GM23248 (cell line): ENCODE results near the gene DTNB. TPM values are rescaled to one million over a fixed set of nuclear protein-coding genes. Genes with fewer than 3 reads are reported as not detected.
A peak's percentile ranks its signal among the peaks of the same experiment; 100 is the strongest.

Experiments
- DNase-seq: peaks from one replicate; pipeline ENCODE4 v3.0.0-alpha.2; 2015
- H2AFZ ChIP-seq: fragments of 200-600 bp; sonication (generic); 2 replicates; pipeline ENCODE4 v1.6.1; 2016; ENCODE audit warnings: antibody characterized with exemption
- H3F3A ChIP-seq: fragments of 200-600 bp; sonication (generic); 2 replicates; pipeline ENCODE4 v1.6.1; 2016; ENCODE audit warnings: mild to moderate bottlenecking, antibody characterized with exemption, mixed run types; ENCODE audit not compliant: insufficient read depth
- H3K27ac ChIP-seq: fragments of 200-600 bp; sonication (generic); 2 replicates; pipeline ENCODE4 v1.5.1; 2016; ENCODE audit warnings: mild to moderate bottlenecking
- H3K27me3 ChIP-seq: fragments of 200-600 bp; sonication (generic); replicated peaks from 2 replicates; pipeline ENCODE4 v1.6.1; 2016; ENCODE audit warnings: mild to moderate bottlenecking; ENCODE audit not compliant: insufficient read depth
- H3K36me3 ChIP-seq: fragments of 200-600 bp; sonication (generic); 2 replicates; pipeline ENCODE4 v1.6.1; 2016; ENCODE audit warnings: low read depth, mild to moderate bottlenecking
- H3K4me1 ChIP-seq: fragments of 200-600 bp; sonication (generic); 2 replicates; pipeline ENCODE4 v1.6.1; 2016; ENCODE audit warnings: mild to moderate bottlenecking; ENCODE audit not compliant: insufficient read depth
- H3K4me2 ChIP-seq: fragments of 200-600 bp; sonication (generic); one replicate; pipeline ENCODE4 v1.6.1; 2016; ENCODE audit warnings: mild to moderate bottlenecking; ENCODE audit not compliant: unreplicated experiment
- H3K4me3 ChIP-seq: fragments of 200-600 bp; sonication (generic); 2 replicates; pipeline ENCODE4 v1.5.1; 2016; ENCODE audit warnings: mild to moderate bottlenecking
- H3K79me2 ChIP-seq: fragments of 200-600 bp; sonication (generic); 2 replicates; pipeline ENCODE4 v1.6.1; 2016; ENCODE audit warnings: mild to moderate bottlenecking; ENCODE audit not compliant: insufficient read depth
- H3K9ac ChIP-seq: fragments of 200-600 bp; sonication (generic); 2 replicates; pipeline ENCODE4 v1.6.1; 2016; ENCODE audit warnings: mild to moderate bottlenecking
- H3K9me2 ChIP-seq: fragments of 200-600 bp; sonication (generic); 2 replicates; pipeline ENCODE4 v1.6.1; 2016; ENCODE audit warnings: mixed run types, mild to moderate bottlenecking, moderate library complexity; ENCODE audit not compliant: insufficient read depth
- H3K9me3 ChIP-seq: fragments of 200-600 bp; sonication (generic); one replicate; pipeline ENCODE4 v1.6.1; 2017; ENCODE audit warnings: low read depth
- H4K20me1 ChIP-seq: fragments of 200-600 bp; sonication (generic); 2 replicates; pipeline ENCODE4 v1.6.0; 2016; ENCODE audit not compliant: insufficient read depth
- EZH2 ChIP-seq: fragments of 200-600 bp; sonication (generic); IDR thresholded peaks from 2 replicates; pipeline ENCODE4 v1.6.1; 2018; ENCODE audit warnings: antibody characterized with exemption, mild to moderate bottlenecking; ENCODE audit not compliant: insufficient read depth, poor library complexity, severe bottlenecking
- EZH2phosphoT487 ChIP-seq: fragments of 200-600 bp; sonication (generic); IDR thresholded peaks from 2 replicates; pipeline ENCODE4 v1.6.1; 2018; ENCODE audit warnings: antibody characterized with exemption, moderate library complexity, mild to moderate bottlenecking, low read depth; ENCODE audit not compliant: insufficient read depth
- WGBS, 2 experiments: methylation state at CpG; one replicate each; pipeline ENCODE4 v1.1.6; 2015 to 2017; ENCODE audit warnings: low lambda C conversion rate in 2 of 2, low coverage in 1 of 2; ENCODE audit errors: missing lambda C conversion rate in 2 of 2; 5-methylcytosine and 5-hydroxymethylcytosine counted together
- in situ Hi-C: fragments of 300-500 bp; cut with MboI; formaldehyde crosslinking; loops from 2 replicates; pipeline ENCODE4 v1.15.0; 2020
- polyA plus RNA-seq: library from polyadenylated mRNA; unstranded; fragments of >200 nt; fragmentation: Nextera tagmentation; extraction: Ambion mirVana; gene quantifications from 2 replicates; pipeline ENCODE4 v1.2.1, GENCODE V29; 2016
- total RNA-seq: library from RNA; depleted of rRNA; stranded (reverse); fragments of >200 nt; shearing (Covaris generic); gene quantifications from 2 replicates; pipeline ENCODE4 v1.2.3, GENCODE V29; 2014

The DTNB gene
- total and polyA plus RNA-seq, 2 experiments from 2014 or later: 1.1 to 4.0 TPM

GRCh38 chr2:25598911-25599310 lies 74.5 kb downstream of the DTNB start:
- no peak overlapping the region for H3K4me3 ChIP-seq
- no peaks in the 10 kb centered on the region for H3K4me1 ChIP-seq
- in situ Hi-C loops: no loop called here
- no peaks in the 10 kb centered on the region for H3K27me3 ChIP-seq
- no peaks in the 10 kb centered on the region for H4K20me1 ChIP-seq
- TF ChIP-seq EZH2phosphoT487: no peak
- no peak for TF ChIP-seq EZH2
- H3K36me3 ChIP-seq: no peaks in the 10 kb centered on the region
- no peaks in the 10 kb centered on the region for H3F3A ChIP-seq
- no peak overlapping the region for H3K4me2 ChIP-seq
- WGBS, 2 experiments: 95 to 97% methylated on average over 4 of the region's 4 CpGs
- no peak overlapping the region for H2AFZ ChIP-seq
- no peak overlapping the region for H3K9ac ChIP-seq
- H3K27ac ChIP-seq: no peak overlapping the region
- H3K9me2 ChIP-seq: no peaks in the 10 kb centered on the region
- H3K9me3 ChIP-seq: no peaks in the 10 kb centered on the region
- DNase-seq: no peak
- no peaks in the 10 kb centered on the region for H3K79me2 ChIP-seq

GRCh38 chr2:25598332-25598731 lies 75.0 kb downstream of the DTNB start:
- no peaks in the 10 kb centered on the region for H3K9me3 ChIP-seq
- H3K4me3 ChIP-seq: no peak overlapping the region
- H3K9me2 ChIP-seq: no peaks in the 10 kb centered on the region
- no peak for TF ChIP-seq EZH2phosphoT487
- no peak for TF ChIP-seq EZH2
- DNase-seq: no peak
- H3K79me2 ChIP-seq: no peaks in the 10 kb centered on the region
- no peak overlapping the region for H2AFZ ChIP-seq
- H3K4me1 ChIP-seq: no peaks in the 10 kb centered on the region
- 96 to 100% methylated on average over 2 of the region's 2 CpGs for WGBS, 2 experiments
- in situ Hi-C loops: no loop called here
- H3K9ac ChIP-seq: no peak overlapping the region
- no peak overlapping the region for H3K4me2 ChIP-seq
- H3K36me3 ChIP-seq: no peaks in the 10 kb centered on the region
- H4K20me1 ChIP-seq: no peaks in the 10 kb centered on the region
- H3F3A ChIP-seq: no peaks in the 10 kb centered on the region
- H3K27me3 ChIP-seq: no peaks in the 10 kb centered on the region
- H3K27ac ChIP-seq: no peak overlapping the region

DNA sequence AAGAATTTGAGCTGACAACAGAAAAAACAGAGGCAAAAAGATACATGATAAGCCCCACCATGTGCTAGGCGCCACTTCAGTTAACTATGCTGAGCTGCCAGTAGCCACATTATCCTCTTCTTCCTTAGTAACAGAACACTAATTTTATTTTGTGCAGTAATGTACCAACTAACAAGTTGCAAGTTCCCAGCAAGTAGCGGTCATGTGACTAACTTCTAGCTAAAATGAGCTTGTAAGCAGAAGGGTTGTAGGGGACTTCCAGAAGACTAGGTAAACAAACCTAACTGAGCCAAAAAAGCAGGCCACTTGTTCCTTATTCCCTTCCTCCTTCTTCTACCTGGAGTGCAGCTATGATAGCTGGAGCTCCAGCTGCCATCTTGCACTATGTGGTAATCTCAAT lies 75.5 kb downstream of the DTNB start:
- no peak for DNase-seq
- Histone ChIP-seq H3K36me3 (no peaks in the 10 kb centered on the region), H3F3A (no peaks in the 10 kb centered on the region), H3K9ac (no peak overlapping the region), H3K4me2 (no peak overlapping the region), H3K4me3 (no peak overlapping the region), H2AFZ (no peak overlapping the region), H3K9me3 (no peaks in the 10 kb centered on the region), H3K9me2 (no peaks in the 10 kb centered on the region), H3K27ac (no peak overlapping the region), H3K27me3 (no peaks in the 10 kb centered on the region), H4K20me1 (no peaks in the 10 kb centered on the region), H3K4me1 (no peaks in the 10 kb centered on the region), H3K79me2 (no peaks in the 10 kb centered on the region)
- WGBS, 2 experiments: 100% methylated on average over 2 of the region's 2 CpGs
- no peak for TF ChIP-seq EZH2
- TF ChIP-seq EZH2phosphoT487: no peak
- in situ Hi-C loops: no loop called here

- H3F3A ChIP-seq: no peaks in the 10 kb centered on the region
- no peak overlapping the region for H3K9ac ChIP-seq
- peak; percentile 24 for DNase-seq
- no peaks in the 10 kb centered on the region for H3K36me3 ChIP-seq
- WGBS, 2 experiments: 86 to 100% methylated on average over 1 of the region's 1 CpG
- no peaks in the 10 kb centered on the region for H3K9me3 ChIP-seq
- no peak overlapping the region for H2AFZ ChIP-seq
- H3K9me2 ChIP-seq: no peaks in the 10 kb centered on the region
- H3K4me2 ChIP-seq: no peak overlapping the region
- H3K79me2 ChIP-seq: no peaks in the 10 kb centered on the region
- 0 out of 2 replicates have a peak, but pooled peaks cover 4% of the 10 kb centered on the region for H3K4me1 ChIP-seq
- no peak overlapping the region for H3K4me3 ChIP-seq
- no peaks in the 10 kb centered on the region for H4K20me1 ChIP-seq
- in situ Hi-C loops: no loop called here
- TF ChIP-seq EZH2phosphoT487: no peak
- TF ChIP-seq EZH2: no peak
- no peaks in the 10 kb centered on the region for H3K27me3 ChIP-seq
- no peak overlapping the region for H3K27ac ChIP-seq
Measured at GRCh38 chr2:25596516-25597244, 76.7 kb downstream of the DTNB start.
